Stimulated activated CD4-positive, alpha-beta T cell treated with anti-CD3 and anti-CD28 coated beads, Interleukin-12 subunit alpha, Interleukin-12 subunit beta, amount 100 ng/mL, for 4 hours (primary cell): ENCODE data around the gene PLAAT2.

Experiments used
- DNase-seq: peaks from one replicate; pipeline ENCODE4 v3.0.0-alpha.2; 2020

Gene PLAAT2

GRCh38 chr11:63512816-63513215 is 50.4 kb downstream of the PLAAT2 start:
- DNase-seq, result no peak

GRCh38 chr11:63511048-63511748 is 52.0 kb downstream of the PLAAT2 start:
- DNase-seq, result no peak

DNA sequence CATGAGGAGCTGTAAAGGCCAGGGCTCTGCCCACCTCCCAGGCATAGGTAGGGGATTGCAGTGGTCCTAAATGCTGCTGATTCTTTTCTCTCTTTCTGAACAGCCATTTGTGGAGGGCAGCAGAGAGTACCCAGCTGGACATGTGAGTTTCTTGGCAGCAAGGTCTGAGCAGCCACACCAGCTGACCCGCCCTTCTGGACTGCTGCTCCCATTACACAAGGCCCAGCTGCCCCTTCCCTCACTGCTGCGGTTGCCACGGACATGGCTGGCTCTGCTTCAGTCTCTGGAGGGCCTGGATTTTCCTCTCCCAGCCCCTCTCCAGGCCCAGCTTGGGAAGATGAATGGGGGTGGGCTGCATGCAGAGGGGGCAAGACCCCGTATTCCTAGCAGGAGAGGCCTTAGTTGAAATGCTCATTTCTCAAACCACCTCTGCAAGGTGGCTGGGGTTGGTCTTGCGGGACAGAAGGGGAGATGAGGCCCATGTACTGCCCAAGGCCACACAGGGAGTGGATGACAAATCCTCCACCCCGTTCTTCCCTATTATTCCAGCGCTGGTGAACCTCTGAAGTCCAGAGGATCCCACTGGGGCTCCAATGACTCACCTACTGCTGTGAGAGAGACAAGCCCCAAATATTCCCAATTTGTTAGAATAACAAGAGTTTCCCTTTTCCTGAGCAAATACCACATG is 52.7 kb downstream of the PLAAT2 start:
- no peak for DNase-seq

DNA sequence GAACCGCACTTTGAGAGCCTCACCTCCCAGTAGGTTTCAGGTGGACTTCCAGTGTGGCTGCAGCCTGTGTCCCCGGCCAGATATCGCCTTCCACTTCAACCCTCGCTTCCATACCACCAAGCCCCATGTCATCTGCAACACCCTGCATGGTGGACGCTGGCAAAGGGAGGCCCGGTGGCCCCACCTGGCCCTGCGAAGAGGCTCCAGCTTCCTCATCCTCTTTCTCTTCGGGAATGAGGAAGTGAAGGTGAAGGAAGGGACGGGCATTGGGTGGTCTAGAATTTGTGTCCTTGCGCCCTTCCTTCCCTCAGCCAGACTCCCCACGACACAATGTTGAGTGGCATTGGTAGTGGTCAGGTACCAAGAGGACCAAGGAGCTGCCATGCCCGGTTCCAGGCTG is 54.4 kb downstream of the PLAAT2 start:
- no peak for DNase-seq

GRCh38 chr11:63508009-63508408 is 55.2 kb downstream of the PLAAT2 start:
- no peak for DNase-seq

DNA sequence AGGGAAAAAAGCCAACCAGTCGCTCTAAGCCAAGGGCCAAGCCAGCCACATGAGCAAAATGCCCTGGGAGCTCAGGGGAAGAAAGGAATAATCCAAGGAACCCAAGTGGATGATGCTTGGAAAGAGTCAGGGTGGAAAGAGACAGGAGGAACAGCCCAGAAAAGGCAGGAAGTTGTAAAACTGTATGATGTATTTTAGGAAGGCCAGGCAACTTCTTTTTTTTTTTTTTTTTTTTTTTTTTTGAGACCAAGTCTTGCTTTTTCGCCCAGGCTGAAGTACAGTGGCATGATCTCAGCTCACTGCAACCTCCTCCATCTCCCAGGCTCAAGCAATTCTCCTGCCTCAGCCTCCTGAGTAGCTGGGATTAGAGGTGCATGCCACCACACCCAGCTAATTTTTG is 55.7 kb downstream of the PLAAT2 start:
- no peak for DNase-seq

- no peak for DNase-seq
These were observed 56.3 kb downstream of the PLAAT2 start for GRCh38 chr11:63506876-63507275.

GRCh38 chr11:63505857-63506528 is 57.2 kb downstream of the PLAAT2 start, which contains the start of gene LGALS12:
TSS of gene LGALS12 (plus strand) at chr11:63506084. CDS start at chr11:63506459, 375 bp downstream.
- DNase-seq, result no peak

- no peak for DNase-seq
These were observed 58.1 kb downstream of the PLAAT2 start for GRCh38 chr11:63504933-63505586.

DNA sequence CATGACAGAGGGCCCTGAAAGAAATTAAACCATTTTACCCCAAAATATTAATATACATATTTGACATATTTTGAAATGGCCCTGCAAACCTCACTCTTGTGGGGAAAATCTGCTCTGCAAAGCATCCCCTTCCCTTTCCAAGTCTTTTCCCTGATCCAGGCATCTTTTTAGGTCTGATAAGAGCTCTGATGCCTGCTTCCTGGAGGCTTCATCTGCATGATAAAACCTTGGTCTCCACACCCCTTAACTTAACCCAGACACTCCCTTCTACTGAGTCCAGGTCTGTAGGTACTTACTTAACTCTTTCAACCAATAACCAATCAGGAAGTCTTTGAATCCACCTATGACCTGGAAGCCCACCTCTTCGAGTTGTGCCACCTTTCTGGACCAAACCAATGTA is 59.1 kb downstream of the PLAAT2 start:
- DNase-seq, result no peak

DNA sequence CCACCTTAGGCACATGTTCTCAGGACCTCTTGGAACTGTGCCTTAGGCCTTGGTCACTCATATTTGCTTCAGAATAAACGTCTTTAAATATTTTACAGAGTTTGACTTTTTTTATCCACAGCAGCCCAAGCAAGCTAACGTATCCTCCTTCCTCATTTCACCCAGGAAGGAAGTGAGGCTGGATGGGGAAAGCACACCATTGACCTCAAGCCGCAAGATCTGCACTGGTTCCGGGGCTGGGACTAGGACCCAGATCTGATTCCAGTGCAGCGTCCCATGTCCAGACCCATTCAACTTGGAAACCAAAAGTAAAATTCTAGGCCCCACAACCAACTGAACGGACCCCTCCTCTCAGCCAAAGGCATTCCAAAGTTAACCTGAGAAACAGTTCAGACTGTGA is 59.7 kb downstream of the PLAAT2 start:
- no peak for DNase-seq
